MCF 10A (cell line): ENCODE data around the gene DLG4. TPM values are rescaled to one million over a fixed set of nuclear protein-coding genes. Genes with fewer than 3 reads are reported as not detected.
"Not testable (repeated sequence)": the region's sequence is repeated elsewhere in the genome, so short reads cannot be mapped to it uniquely, and the experiment has no call there.

Experiments used
- BruUV-seq: library from RNA; stranded (reverse); fragments of 400-500 nt; replicated peaks from 2 replicates; lab custom pipeline; 2021; lab: Mats Ljungman, UMichigan
- CTCF ChIA-PET: fragments of 300-600 bp; sonication (Branson Sonifier 250); formaldehyde crosslinking; extraction: SDS; loops from one replicate; lab custom pipeline; 2021; ENCODE audit warnings: antibody characterized with exemption, inconsistent platforms; lab: Yijun Ruan, JAX
- POLR2A ChIA-PET: fragments of 300-600, 350-650 bp; sonication (Branson Sonifier 250); formaldehyde crosslinking; extraction: SDS; loops from one replicate; lab custom pipeline; 2020; ENCODE audit warnings: antibody characterized with exemption, inconsistent platforms; lab: Yijun Ruan, JAX
- DNase-seq: peaks from one replicate; pipeline ENCODE4 v3.0.0-alpha.2; 2018; ENCODE audit not compliant: unreplicated experiment
- H3K27ac Mint-ChIP-seq: one replicate; pipeline ENCODE4 v1.8.0; 2022; ENCODE audit warnings: mild to moderate bottlenecking, low read depth, mixed read lengths; ENCODE audit not compliant: unreplicated experiment
- H3K27me3 Mint-ChIP-seq: one replicate; pipeline ENCODE4 v1.8.0; 2022; ENCODE audit warnings: mixed read lengths; ENCODE audit not compliant: insufficient read depth, unreplicated experiment
- H3K36me3 Mint-ChIP-seq: one replicate; pipeline ENCODE4 v1.8.0; 2022; ENCODE audit warnings: mild to moderate bottlenecking, moderate library complexity, mixed read lengths; ENCODE audit not compliant: insufficient read depth, unreplicated experiment
- H3K4me1 Mint-ChIP-seq: one replicate; pipeline ENCODE4 v1.8.0; 2022; ENCODE audit warnings: mixed read lengths; ENCODE audit not compliant: insufficient read depth, unreplicated experiment
- H3K4me3 Mint-ChIP-seq: one replicate; pipeline ENCODE4 v1.8.0; 2022; ENCODE audit warnings: mild to moderate bottlenecking, moderate library complexity, mixed read lengths; ENCODE audit not compliant: unreplicated experiment
- H3K9me3 Mint-ChIP-seq: one replicate; pipeline ENCODE4 v1.8.0; 2022; ENCODE audit warnings: mixed read lengths; ENCODE audit not compliant: unreplicated experiment
- CTCF ChIP-seq: fragments of 200-600 bp; IDR thresholded peaks from one replicate; pipeline ENCODE4 v1.8.0; 2022; ENCODE audit warnings: antibody characterized with exemption, mild to moderate bottlenecking; ENCODE audit not compliant: unreplicated experiment
- intact Hi-C: fragments of 100-400 bp; cut with micrococcal nuclease; formaldehyde crosslinking; loops from 2 replicates; pipeline ENCODE4 v1.14.1; 2022
- total RNA-seq: library from RNA; stranded (reverse); gene quantifications from 2 replicates; pipeline ENCODE4 v1.2.3, GENCODE V29; 2022

DLG4 gene
- total RNA-seq, 1 experiment from 2014 or later = 7.6 TPM

DNA sequence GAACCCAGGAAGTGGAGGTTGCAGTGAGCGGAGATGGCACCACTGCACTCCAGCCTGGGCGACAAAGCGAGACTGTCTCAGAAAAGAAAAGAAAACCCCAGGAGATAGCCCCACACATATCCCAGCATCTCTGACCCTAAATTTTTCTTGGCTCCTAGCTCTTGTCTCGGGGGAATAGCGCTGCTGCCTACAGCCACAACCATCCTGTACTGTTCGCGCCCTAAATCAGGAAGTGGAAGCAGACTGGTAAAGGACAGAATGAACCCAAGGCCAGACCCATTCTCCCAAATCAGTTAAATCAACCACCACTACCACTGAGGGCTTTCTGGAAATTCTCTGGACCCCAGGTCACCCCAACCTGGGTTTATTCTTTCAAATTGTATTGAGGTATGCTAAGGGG is 30.2 kb upstream of the DLG4 start:
- no peak for DNase-seq
- Mint-ChIP-seq H3K36me3 (peaks cover 62% of the 10 kb centered on the region), H3K9me3 (no peaks in the 10 kb centered on the region), H3K4me3 (peak overlapping the region; percentile 92), H3K27me3 (no peaks in the 10 kb centered on the region), H3K4me1 (peaks cover 19% of the 10 kb centered on the region), H3K27ac (peak overlapping the region; percentile 99)
- BruUV-seq = no TSS peak
- ChIA-PET POLR2A (interaction anchor here (0.6 to 4.4 kb wide), 9 partner anchors 7 to 438 kb away, joined by 3 to 128 read pairs (median 4); partner anchors contain the start of genes ACADVL, DLG4, GABARAP and PHF23), CTCF (interaction anchor here (0.5 to 1.3 kb wide), 3 partner anchors 8 to 204 kb away, joined by 3 to 4 read pairs (median 4); partner anchors contain the start of gene PHF23)
- intact Hi-C loops = no loop called here
- TF ChIP-seq CTCF = no peak

GRCh38 chr17:7249214-7249613 is 29.6 kb upstream of the DLG4 start:
- POLR2A ChIA-PET = interaction anchor here (0.6 to 4.4 kb wide), 8 partner anchors 8 to 438 kb away, joined by 3 to 128 read pairs (median 4); partner anchors contain the start of genes ACADVL, DLG4, GABARAP and PHF23
- H3K4me3 Mint-ChIP-seq = peak overlapping the region; percentile 92
- H3K27me3 Mint-ChIP-seq = no peaks in the 10 kb centered on the region
- intact Hi-C loops = no loop called here
- no peaks in the 10 kb centered on the region for H3K9me3 Mint-ChIP-seq
- CTCF ChIA-PET = interaction anchor here (0.6 to 1.3 kb wide), 4 partner anchors 8 to 47 kb away, joined by 3 to 4 read pairs (median 3); partner anchors contain the start of gene PHF23
- BruUV-seq = no TSS peak
- peak overlapping the region; percentile 67 for H3K27ac Mint-ChIP-seq
- TF ChIP-seq CTCF = no peak
- no peak for DNase-seq
- peaks cover 62% of the 10 kb centered on the region for H3K36me3 Mint-ChIP-seq
- H3K4me1 Mint-ChIP-seq = peaks cover 19% of the 10 kb centered on the region

- DNase-seq = no peak
- Mint-ChIP-seq H3K4me1 (peaks cover 19% of the 10 kb centered on the region), H3K9me3 (no peaks in the 10 kb centered on the region), H3K4me3 (peak overlapping the region; percentile 92), H3K27ac (peak overlapping the region; percentile 67), H3K27me3 (no peaks in the 10 kb centered on the region), H3K36me3 (peaks cover 62% of the 10 kb centered on the region)
- ChIA-PET POLR2A (interaction anchor here (1.0 to 4.4 kb wide), 3 partner anchors 8 to 11 kb away, joined by 3 to 128 read pairs (median 7); partner anchors contain the start of genes GABARAP and PHF23), CTCF (interaction anchor here (0.6 to 1.0 kb wide), 4 partner anchors 34 to 49 kb away, joined by 3 to 5 read pairs (median 3); no protein-coding TSS in a partner anchor)
- intact Hi-C loops = no loop called here
- BruUV-seq = no TSS peak
- TF ChIP-seq CTCF = no peak
Measured at GRCh38 chr17:7248796-7249195, 29.2 kb upstream of the DLG4 start.

GRCh38 chr17:7246779-7247178 is 27.1 kb upstream of the DLG4 start:
- ChIA-PET POLR2A (interaction anchor here (1.8 kb wide), 1 partner anchor 12 kb away, joined by 5 read pairs; the partner anchor contains the start of gene DVL2), CTCF (interaction anchor here (0.6 kb wide), 1 partner anchor 444 kb away, joined by 3 read pairs; no protein-coding TSS in a partner anchor)
- Mint-ChIP-seq H3K27ac (no peak overlapping the region), H3K27me3 (no peaks in the 10 kb centered on the region), H3K4me1 (peaks cover 24% of the 10 kb centered on the region), H3K36me3 (peaks cover 64% of the 10 kb centered on the region), H3K9me3 (no peaks in the 10 kb centered on the region), H3K4me3 (no peak overlapping the region)
- BruUV-seq = no TSS peak
- no peak for DNase-seq
- no peak for TF ChIP-seq CTCF
- intact Hi-C loops = no loop called here

DNA sequence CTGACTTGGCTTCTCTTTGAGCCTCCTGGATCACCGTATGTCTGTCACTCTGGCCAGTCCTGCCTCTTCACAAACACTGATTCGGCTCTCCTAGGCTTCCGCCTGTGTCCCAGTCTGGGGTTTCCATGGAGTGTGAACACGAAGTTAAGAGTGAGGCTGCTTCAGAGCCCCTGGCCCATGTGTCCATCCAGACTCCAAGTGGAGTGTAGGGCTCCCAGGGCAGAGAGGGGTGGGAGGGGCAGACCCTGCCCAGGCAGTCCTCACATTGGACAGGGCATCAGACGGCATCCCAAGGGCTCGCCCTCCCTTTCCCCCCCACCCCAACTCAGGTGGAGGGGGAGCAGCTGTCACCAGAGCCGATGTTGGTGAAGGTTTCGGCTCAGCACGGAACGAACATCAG is 24.2 kb upstream of the DLG4 start:
- Mint-ChIP-seq H3K4me1 (peaks cover 28% of the 10 kb centered on the region), H3K36me3 (peaks cover 91% of the 10 kb centered on the region), H3K4me3 (peak overlapping the region; percentile 100)
- H3K9me3 Mint-ChIP-seq, H3K27ac Mint-ChIP-seq, DNase-seq, intact Hi-C loops, H3K27me3 Mint-ChIP-seq: not testable (repeated sequence)
- ChIA-PET POLR2A (interaction anchor here (0.6 to 14.3 kb wide), 9 partner anchors 6 to 442 kb away, joined by 3 to 278 read pairs (median 9); partner anchors contain the start of genes ACADVL, CD68, CTDNEP1 and DLG4), CTCF (interaction anchor here (1.3 kb wide), 1 partner anchor 10 kb away, joined by 4 read pairs; the partner anchor contains the start of gene DVL2)
- TSS peak; percentile 12 for BruUV-seq
